ENCODE data around the gene ATP5ME.

- no peak for TF ChIP-seq CTCF (conservative IDR thresholded peaks at IDR 0.05; ENCODE audit: low read length)
- TF ChIP-seq EZH2phosphoT487 (IDR thresholded peaks at IDR 0.05; ENCODE audit: borderline replicate concordance, low read depth, low read length), result no peak
Observed at GRCh38 chr4:665751-666435, 8.2 kb downstream of the ATP5ME start.
